HG02588 (cell line): ENCODE measurements around the gene RRAGD.

Experiments
- ATAC-seq: cut with Tn5 transposase; IDR thresholded peaks from one replicate; pipeline ENCODE4 v1.9.1; 2021; ENCODE audit warnings: mild to moderate bottlenecking, moderate library complexity; ENCODE audit not compliant: unreplicated experiment

Gene RRAGD

GRCh38 chr6:89350281-89350966 is 61.6 kb downstream of the RRAGD start:
- ATAC-seq, result no peak

GRCh38 chr6:89348372-89348771 is 63.7 kb downstream of the RRAGD start:
- ATAC-seq, result no peak

- ATAC-seq, result no peak
Measured at GRCh38 chr6:89347825-89348224, 64.2 kb downstream of the RRAGD start.

GRCh38 chr6:89346433-89346832 is 65.6 kb downstream of the RRAGD start:
- no peak for ATAC-seq

GRCh38 chr6:89339565-89339964 is 72.5 kb downstream of the RRAGD start:
- no peak for ATAC-seq

- no peak for ATAC-seq
Measured at GRCh38 chr6:89335164-89335563, 76.9 kb downstream of the RRAGD start.

DNA sequence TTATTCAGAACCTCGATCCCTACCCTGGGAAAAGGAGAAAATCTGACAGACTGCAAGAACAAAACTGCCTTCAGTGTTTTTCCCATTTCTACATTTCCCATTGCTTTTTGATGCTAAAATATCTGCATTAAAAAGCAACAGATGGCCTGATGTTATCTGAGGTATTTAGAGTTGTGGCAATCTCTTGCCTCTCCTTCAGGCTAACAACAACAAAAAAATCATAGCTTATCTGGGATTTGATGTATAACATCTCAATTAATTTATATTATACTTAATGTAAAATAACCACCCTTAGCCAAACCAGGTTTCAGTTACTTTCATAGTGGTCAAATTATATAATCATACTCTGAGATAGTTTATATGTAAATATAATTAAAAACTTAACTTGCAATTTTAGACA is 81.2 kb downstream of the RRAGD start:
- no peak for ATAC-seq

GRCh38 chr6:89328976-89329375 is 83.1 kb downstream of the RRAGD start:
- no peak for ATAC-seq

GRCh38 chr6:89324304-89324703 is 87.8 kb downstream of the RRAGD start:
- ATAC-seq, result no peak

GRCh38 chr6:89323511-89323971 is 88.5 kb downstream of the RRAGD start:
- ATAC-seq, result no peak

GRCh38 chr6:89321131-89321970 is 90.7 kb downstream of the RRAGD start:
- ATAC-seq, result no peak

DNA sequence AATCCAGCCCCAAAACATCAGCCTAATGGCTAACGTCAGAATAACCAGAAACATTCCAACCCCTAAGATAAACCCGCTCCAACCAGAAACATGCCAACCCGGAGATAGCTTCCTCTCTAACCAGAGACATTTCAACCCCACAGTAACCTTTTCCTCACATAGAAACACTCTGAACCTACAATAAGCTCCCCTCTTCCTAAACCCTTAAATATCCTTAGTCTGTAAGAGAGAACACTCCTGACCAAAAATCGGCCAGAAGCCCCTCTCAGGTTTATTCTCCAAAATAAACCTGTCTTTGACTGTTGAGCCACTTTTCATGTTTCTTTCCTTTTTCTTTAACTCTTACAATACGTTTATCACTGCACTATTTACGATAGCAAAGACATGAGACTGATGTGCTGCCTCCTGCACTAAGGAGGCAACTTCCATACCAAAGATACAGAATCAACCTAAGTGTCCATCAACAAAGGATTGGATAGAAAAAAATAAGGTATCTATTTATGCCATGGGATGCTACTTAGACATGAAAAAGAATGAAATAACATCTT is 92.0 kb downstream of the RRAGD start:
- no peak for ATAC-seq

DNA sequence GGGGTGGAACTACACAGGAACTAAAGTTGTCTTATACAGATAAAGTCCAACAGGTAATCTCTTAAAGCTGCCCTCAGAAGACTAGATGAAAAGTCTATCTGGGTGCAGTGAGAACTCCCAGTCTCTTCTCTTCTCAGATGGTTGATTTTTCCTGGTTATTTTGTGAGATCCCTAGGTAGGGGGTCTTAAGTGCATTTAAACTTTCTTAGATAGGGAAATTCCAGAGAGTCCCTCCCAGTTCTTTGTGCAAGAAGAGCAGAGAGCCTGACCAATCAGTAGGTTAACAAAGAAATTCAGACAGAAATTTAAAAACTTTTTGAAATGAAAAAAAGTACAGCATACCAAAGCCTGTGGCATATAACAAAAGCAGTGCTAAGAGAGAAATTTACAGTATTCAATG is 95.0 kb downstream of the RRAGD start:
- no peak for ATAC-seq

GRCh38 chr6:89315249-89315885 is 96.7 kb downstream of the RRAGD start, which contains the start of gene GABRR2:
Gene GABRR2, minus strand, starts transcription at chr6:89315299. Its CDS starts 134 bp downstream, at chr6:89315165.
- ATAC-seq, result no peak

DNA sequence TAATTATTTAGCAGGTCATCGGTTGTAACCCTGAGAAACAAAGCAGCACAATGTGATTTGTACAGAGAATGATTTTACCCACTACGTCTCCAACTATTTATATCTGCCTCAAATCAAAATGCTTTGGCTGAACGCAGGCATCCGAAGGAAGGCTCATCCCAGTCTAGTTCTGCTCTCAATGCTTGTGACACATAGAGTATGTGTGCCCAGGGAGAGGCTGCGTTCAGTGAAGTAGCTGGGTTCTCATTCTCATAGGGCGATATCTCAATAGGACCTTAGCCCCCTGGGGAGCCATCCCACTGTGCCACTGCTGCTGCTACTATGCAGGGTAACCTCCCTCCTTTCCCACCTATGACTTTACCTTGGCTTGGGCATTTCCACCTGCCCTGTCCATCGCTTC is 97.4 kb downstream of the RRAGD start:
- ATAC-seq, result no peak
